Measurements from ENCODE around the gene VIPAS39.

The VIPAS39 gene

GRCh38 chr14:77478796-77479195 lies 21.4 kb upstream of the VIPAS39 start:
- H3K36me3 Mint-ChIP-seq = no peaks in the 10 kb centered on the region
- H3K4me1 Mint-ChIP-seq = no peaks in the 10 kb centered on the region
- no peak for ATAC-seq
- no peak for DNase-seq (ENCODE audit: low spot score in 2 of 2)
- H3K9me3 Mint-ChIP-seq = no peaks in the 10 kb centered on the region
- H3K4me3 Mint-ChIP-seq = no peak overlapping the region
- no peak overlapping the region for H3K27ac Mint-ChIP-seq

- Mint-ChIP-seq H3K9me3 (no peaks in the 10 kb centered on the region), H3K4me1 (no peaks in the 10 kb centered on the region), H3K36me3 (no peaks in the 10 kb centered on the region), H3K27ac (no peak overlapping the region), H3K4me3 (no peak overlapping the region)
- DNase-seq (ENCODE audit: low spot score in 2 of 2) (no peak), ATAC-seq (no peak)
These were observed 20.6 kb upstream of the VIPAS39 start for GRCh38 chr14:77478029-77478428.

GRCh38 chr14:77475432-77476115 lies 18.2 kb upstream of the VIPAS39 start:
- DNase-seq (ENCODE audit: low spot score in 2 of 2) (no peak), ATAC-seq (no peak)
- no peak overlapping the region for H3K27ac Mint-ChIP-seq
- no peaks in the 10 kb centered on the region for H3K4me1 Mint-ChIP-seq
- H3K36me3 Mint-ChIP-seq = no peaks in the 10 kb centered on the region
- H3K9me3 Mint-ChIP-seq = no peaks in the 10 kb centered on the region
- H3K4me3 Mint-ChIP-seq = no peak overlapping the region

GRCh38 chr14:77474479-77475177 lies 17.2 kb upstream of the VIPAS39 start:
- DNase-seq (ENCODE audit: low spot score in 2 of 2) (no peak), ATAC-seq (no peak)
- no peaks in the 10 kb centered on the region for H3K9me3 Mint-ChIP-seq
- no peaks in the 10 kb centered on the region for H3K4me1 Mint-ChIP-seq
- H3K36me3 Mint-ChIP-seq = peaks cover 3% of the 10 kb centered on the region
- no peak overlapping the region for H3K4me3 Mint-ChIP-seq
- H3K27ac Mint-ChIP-seq = no peak overlapping the region

- Mint-ChIP-seq H3K4me1 (no peaks in the 10 kb centered on the region), H3K36me3 (peaks cover 10% of the 10 kb centered on the region), H3K4me3 (no peak overlapping the region), H3K9me3 (no peaks in the 10 kb centered on the region), H3K27ac (no peak overlapping the region)
- ATAC-seq (no peak), DNase-seq (ENCODE audit: low spot score in 2 of 2) (no peak)
These were observed 16.5 kb upstream of the VIPAS39 start for GRCh38 chr14:77473921-77474320.

- no peaks in the 10 kb centered on the region for H3K4me1 Mint-ChIP-seq
- H3K36me3 Mint-ChIP-seq = peaks cover 46% of the 10 kb centered on the region
- H3K4me3 Mint-ChIP-seq = no peak overlapping the region
- no peak overlapping the region for H3K27ac Mint-ChIP-seq
- no peaks in the 10 kb centered on the region for H3K9me3 Mint-ChIP-seq
- DNase-seq (ENCODE audit: low spot score in 2 of 2) (no peak), ATAC-seq (no peak)
These were observed 12.9 kb upstream of the VIPAS39 start for GRCh38 chr14:77470224-77470870.

GRCh38 chr14:77469539-77469938 lies 12.1 kb upstream of the VIPAS39 start:
- no peaks in the 10 kb centered on the region for H3K4me1 Mint-ChIP-seq
- DNase-seq (ENCODE audit: low spot score in 2 of 2) = no peak
- no peak overlapping the region for H3K4me3 Mint-ChIP-seq
- ATAC-seq = no peak
- no peaks in the 10 kb centered on the region for H3K9me3 Mint-ChIP-seq
- peaks cover 54% of the 10 kb centered on the region for H3K36me3 Mint-ChIP-seq
- no peak overlapping the region for H3K27ac Mint-ChIP-seq

- ATAC-seq = no peak
These were observed 11.7 kb upstream of the VIPAS39 start for GRCh38 chr14:77469067-77469505.

GRCh38 chr14:77467801-77468200 lies 10.4 kb upstream of the VIPAS39 start:
- Mint-ChIP-seq H3K27ac (no peak overlapping the region), H3K4me1 (no peaks in the 10 kb centered on the region), H3K9me3 (no peaks in the 10 kb centered on the region), H3K4me3 (no peak overlapping the region), H3K36me3 (peaks cover 71% of the 10 kb centered on the region)
- ATAC-seq (no peak), DNase-seq (ENCODE audit: low spot score in 2 of 2) (no peak)

More at GRCh38 chr14:77469067-77469505, 11.7 kb upstream of the VIPAS39 start:
- H3K27ac Mint-ChIP-seq = no peak overlapping the region
- no peak overlapping the region for H3K4me3 Mint-ChIP-seq
- H3K4me1 Mint-ChIP-seq = no peaks in the 10 kb centered on the region
- H3K36me3 Mint-ChIP-seq = peaks cover 58% of the 10 kb centered on the region
- no peak for DNase-seq (ENCODE audit: low spot score in 2 of 2)
- no peaks in the 10 kb centered on the region for H3K9me3 Mint-ChIP-seq

GRCh38 chr14:77459072-77459723 lies 1.8 kb upstream of the VIPAS39 start:
- Mint-ChIP-seq H3K27ac (peak overlapping the region; percentile 100), H3K4me3 (peak overlapping the region; percentile 100), H3K36me3 (peaks cover 74% of the 10 kb centered on the region), H3K4me1 (peaks cover 32% of the 10 kb centered on the region), H3K9me3 (no peaks in the 10 kb centered on the region)
- no peak for ATAC-seq
- peak; percentile 50 to 79 for DNase-seq (ENCODE audit: low spot score in 2 of 2)

GRCh38 chr14:77458249-77458950 lies 999 bp upstream of the VIPAS39 start:
- H3K27ac Mint-ChIP-seq = peak overlapping the region; percentile 100
- peak overlapping the region; percentile 100 for H3K4me3 Mint-ChIP-seq
- H3K9me3 Mint-ChIP-seq = no peaks in the 10 kb centered on the region
- peaks cover 32% of the 10 kb centered on the region for H3K4me1 Mint-ChIP-seq
- DNase-seq (ENCODE audit: low spot score in 2 of 2) = peak in 1 of 2 donors; percentile 69
- peak; percentile 23 for ATAC-seq
- peaks cover 74% of the 10 kb centered on the region for H3K36me3 Mint-ChIP-seq

GRCh38 chr14:77457115-77457521 lies 283 bp downstream of the VIPAS39 start:
- ATAC-seq (peak; percentile 0), DNase-seq (ENCODE audit: low spot score in 2 of 2) (no peak)
- Mint-ChIP-seq H3K27ac (peak overlapping the region; percentile 100), H3K9me3 (no peaks in the 10 kb centered on the region), H3K4me1 (peaks cover 32% of the 10 kb centered on the region), H3K4me3 (peak overlapping the region; percentile 100), H3K36me3 (peaks cover 74% of the 10 kb centered on the region)

- DNase-seq (ENCODE audit: low spot score in 2 of 2) = no peak
- peaks cover 74% of the 10 kb centered on the region for H3K36me3 Mint-ChIP-seq
- no peak for ATAC-seq
- no peaks in the 10 kb centered on the region for H3K9me3 Mint-ChIP-seq
- peak overlapping the region; percentile 100 for H3K4me3 Mint-ChIP-seq
- H3K27ac Mint-ChIP-seq = peak overlapping the region; percentile 100
- H3K4me1 Mint-ChIP-seq = peaks cover 32% of the 10 kb centered on the region
These were observed 1.3 kb downstream of the VIPAS39 start for GRCh38 chr14:77455966-77456640.

GRCh38 chr14:77442196-77442595 lies 15.2 kb downstream of the VIPAS39 start:
- peaks cover 93% of the 10 kb centered on the region for H3K36me3 Mint-ChIP-seq
- DNase-seq (ENCODE audit: low spot score in 2 of 2) (no peak), ATAC-seq (no peak)
- no peak overlapping the region for H3K4me3 Mint-ChIP-seq
- H3K4me1 Mint-ChIP-seq = no peaks in the 10 kb centered on the region
- H3K27ac Mint-ChIP-seq = no peak overlapping the region
- H3K9me3 Mint-ChIP-seq = no peaks in the 10 kb centered on the region
